AG09319 (cell line): Measurements from ENCODE around the gene SOX1.

ENCODE experiments used
- DNase-seq: peaks from one replicate; pipeline ENCODE4 v3.0.0-alpha.2; 2010; ENCODE audit warnings: low read depth; ENCODE audit errors: extremely low read depth
- TF ChIP-seq, protein P1 (sequence below): IDR thresholded peaks from 2 replicates; pipeline ENCODE4 v1.5.1; 2011; ENCODE audit warnings: low read depth, mild to moderate bottlenecking, inconsistent platforms, low read length, moderate library complexity

The SOX1 gene

GRCh38 chr13:112058941-112059340 is 8.0 kb upstream of the SOX1 start:
- DNase-seq: no peak
- TF ChIP-seq, protein P1, sequence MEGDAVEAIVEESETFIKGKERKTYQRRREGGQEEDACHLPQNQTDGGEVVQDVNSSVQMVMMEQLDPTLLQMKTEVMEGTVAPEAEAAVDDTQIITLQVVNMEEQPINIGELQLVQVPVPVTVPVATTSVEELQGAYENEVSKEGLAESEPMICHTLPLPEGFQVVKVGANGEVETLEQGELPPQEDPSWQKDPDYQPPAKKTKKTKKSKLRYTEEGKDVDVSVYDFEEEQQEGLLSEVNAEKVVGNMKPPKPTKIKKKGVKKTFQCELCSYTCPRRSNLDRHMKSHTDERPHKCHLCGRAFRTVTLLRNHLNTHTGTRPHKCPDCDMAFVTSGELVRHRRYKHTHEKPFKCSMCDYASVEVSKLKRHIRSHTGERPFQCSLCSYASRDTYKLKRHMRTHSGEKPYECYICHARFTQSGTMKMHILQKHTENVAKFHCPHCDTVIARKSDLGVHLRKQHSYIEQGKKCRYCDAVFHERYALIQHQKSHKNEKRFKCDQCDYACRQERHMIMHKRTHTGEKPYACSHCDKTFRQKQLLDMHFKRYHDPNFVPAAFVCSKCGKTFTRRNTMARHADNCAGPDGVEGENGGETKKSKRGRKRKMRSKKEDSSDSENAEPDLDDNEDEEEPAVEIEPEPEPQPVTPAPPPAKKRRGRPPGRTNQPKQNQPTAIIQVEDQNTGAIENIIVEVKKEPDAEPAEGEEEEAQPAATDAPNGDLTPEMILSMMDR: no peak

- DNase-seq: no peak
- TF ChIP-seq, protein P1: no peak
These were observed 7.3 kb upstream of the SOX1 start for GRCh38 chr13:112059457-112060281.

DNA sequence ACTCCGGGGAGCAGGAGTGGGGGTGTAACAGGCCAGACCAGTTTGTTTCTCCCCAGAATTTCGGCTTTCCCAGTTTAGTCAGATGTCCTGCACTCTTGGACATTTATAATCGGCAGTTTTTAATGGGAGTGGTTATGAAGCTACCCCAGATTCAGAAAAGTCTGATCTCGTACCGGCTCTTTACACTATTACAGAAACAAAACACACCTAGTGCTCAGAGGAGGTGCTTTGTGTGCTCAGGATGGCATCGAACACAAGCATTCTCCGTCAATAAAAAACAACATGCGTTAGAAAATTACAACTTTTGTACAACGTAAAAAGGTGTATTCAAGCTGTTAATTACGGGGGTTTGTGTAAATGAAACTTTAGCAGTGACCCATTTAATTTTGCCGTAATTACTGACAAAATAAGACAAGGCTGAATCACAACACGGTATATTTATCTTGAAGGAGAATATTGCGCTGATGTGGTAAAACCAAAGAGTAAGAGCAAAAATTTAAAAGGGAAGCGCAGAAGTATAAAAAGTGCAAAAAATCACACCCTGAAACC is 6.6 kb upstream of the SOX1 start:
- no peak for DNase-seq
- TF ChIP-seq, protein P1: no peak

- TF ChIP-seq, protein P1: no peak
- no peak for DNase-seq
These were observed 6.0 kb upstream of the SOX1 start for GRCh38 chr13:112060899-112061366.

DNA sequence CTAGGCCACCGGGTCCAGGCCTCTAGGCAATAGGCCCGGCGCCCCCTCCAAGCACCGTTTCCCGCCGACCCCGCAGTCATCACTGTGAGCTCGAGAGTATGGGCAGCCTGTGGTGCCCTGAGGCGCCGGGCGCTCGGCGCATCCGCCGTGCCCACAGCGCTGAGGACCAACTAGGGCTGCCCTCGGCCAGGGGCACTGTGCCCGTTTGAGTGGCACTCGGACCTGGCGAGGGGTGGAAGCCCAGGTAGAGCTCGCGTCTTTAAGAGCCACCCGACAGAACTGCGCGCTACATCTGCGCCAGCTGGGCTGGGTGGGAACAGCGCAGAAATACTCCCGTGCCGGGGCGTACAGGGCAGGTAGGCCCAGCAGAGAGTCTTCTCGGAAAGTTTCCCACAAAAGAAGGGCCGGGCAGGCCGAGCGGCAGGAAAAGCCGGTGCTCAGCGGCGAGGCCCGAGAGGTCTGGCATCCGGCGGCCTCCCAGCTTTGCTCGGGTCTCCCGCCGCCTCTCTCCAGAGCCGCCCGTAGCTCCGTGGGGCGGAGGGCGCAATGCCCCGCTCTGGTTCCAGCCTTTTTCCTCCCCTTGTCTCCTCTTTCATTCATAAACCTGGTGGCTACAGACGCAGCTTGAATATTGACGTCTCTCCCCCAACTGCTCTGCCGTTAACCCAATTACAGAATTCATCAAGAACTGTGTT is 5.4 kb upstream of the SOX1 start:
- TF ChIP-seq, protein P1: no peak
- no peak for DNase-seq

DNA sequence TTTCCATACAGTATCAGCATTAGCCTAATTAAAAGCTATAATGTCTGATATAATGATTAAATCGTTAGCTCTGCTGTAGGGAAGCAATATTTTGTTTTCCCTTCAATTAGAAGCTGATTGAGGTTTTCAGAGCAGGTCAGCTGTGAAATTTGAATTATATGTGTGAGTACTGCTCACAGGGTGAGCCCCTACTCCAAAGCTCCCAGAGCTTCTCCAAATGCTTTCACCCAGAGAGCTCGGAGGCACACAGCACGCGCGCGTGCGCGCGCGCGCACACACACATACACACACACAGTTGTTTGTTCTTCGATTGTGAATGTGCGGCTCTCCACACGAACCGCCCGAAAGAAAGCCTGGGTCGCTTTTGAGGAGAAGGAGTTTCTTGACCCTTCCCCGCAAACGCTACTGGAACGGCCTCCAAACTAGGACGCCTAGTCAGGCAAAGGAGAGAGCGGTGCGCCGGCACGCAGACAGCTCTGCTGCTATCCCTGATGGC is 4.8 kb upstream of the SOX1 start:
- TF ChIP-seq, protein P1: no peak

More for the DNA sequence above, 4.8 kb upstream of the SOX1 start:
- DNase-seq: no peak
